PC-9 (cell line): Measurements from ENCODE around the gene KATNAL1.

ENCODE experiments used
- EZH2 ChIP-seq: fragments of 200-600 bp; sonication (generic); IDR thresholded peaks from 2 replicates; pipeline ENCODE4 v1.8.0; 2017; ENCODE audit warnings: antibody characterized with exemption, low read depth
- TF ChIP-seq, protein P1 (sequence below): fragments of 200-600 bp; sonication (generic); conservative IDR thresholded peaks from 2 replicates; pipeline ENCODE4 v1.6.1; 2017; ENCODE audit warnings: mixed run types, antibody characterized with exemption, mild to moderate bottlenecking, moderate library complexity

DNA sequence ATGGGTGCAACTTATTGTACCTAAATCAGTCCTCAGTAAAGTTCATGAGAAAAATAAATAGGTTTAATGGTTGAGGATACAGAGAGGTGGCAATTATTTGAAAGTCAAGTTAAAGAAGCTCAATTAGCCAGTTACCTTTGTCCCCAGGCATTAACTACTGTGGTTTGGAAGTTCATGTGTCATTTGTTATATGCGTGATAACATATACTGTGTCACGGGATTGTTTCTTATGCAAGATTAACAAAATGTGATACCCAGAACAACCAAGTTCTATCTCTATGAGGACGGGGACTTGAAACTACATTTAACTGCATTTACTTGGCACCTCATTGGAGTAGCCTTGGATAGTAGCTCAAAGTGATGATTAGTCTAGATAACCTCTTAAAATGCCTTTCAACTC lies 13.9 kb upstream of the KATNAL1 start:
- TF ChIP-seq, protein P1, sequence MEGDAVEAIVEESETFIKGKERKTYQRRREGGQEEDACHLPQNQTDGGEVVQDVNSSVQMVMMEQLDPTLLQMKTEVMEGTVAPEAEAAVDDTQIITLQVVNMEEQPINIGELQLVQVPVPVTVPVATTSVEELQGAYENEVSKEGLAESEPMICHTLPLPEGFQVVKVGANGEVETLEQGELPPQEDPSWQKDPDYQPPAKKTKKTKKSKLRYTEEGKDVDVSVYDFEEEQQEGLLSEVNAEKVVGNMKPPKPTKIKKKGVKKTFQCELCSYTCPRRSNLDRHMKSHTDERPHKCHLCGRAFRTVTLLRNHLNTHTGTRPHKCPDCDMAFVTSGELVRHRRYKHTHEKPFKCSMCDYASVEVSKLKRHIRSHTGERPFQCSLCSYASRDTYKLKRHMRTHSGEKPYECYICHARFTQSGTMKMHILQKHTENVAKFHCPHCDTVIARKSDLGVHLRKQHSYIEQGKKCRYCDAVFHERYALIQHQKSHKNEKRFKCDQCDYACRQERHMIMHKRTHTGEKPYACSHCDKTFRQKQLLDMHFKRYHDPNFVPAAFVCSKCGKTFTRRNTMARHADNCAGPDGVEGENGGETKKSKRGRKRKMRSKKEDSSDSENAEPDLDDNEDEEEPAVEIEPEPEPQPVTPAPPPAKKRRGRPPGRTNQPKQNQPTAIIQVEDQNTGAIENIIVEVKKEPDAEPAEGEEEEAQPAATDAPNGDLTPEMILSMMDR: no peak
- TF ChIP-seq EZH2: no peak
